Mammary epithelial cell (primary cell): ENCODE data around the gene PLXNA2.

Experiments used
- EZH2 ChIP-seq: IDR thresholded peaks from 2 replicates; pipeline ENCODE4 v1.6.1; 2012; ENCODE audit warnings: low read length, inconsistent platforms, borderline replicate concordance
- TF ChIP-seq, protein P1 (sequence below), 2 donors: IDR thresholded peaks in 1 of 2; conservative IDR thresholded peaks in 1 of 2; 2 replicates each; pipeline ENCODE4 v1.5.1; 2011 to 2012; ENCODE audit warnings: inconsistent platforms in 2 of 2, low read length in 2 of 2, mild to moderate bottlenecking in 2 of 2, control low read depth in 1 of 2, low read depth in 1 of 2; ENCODE audit not compliant: insufficient read depth in 1 of 2; ENCODE audit errors: extremely low read depth in 1 of 2

DNA sequence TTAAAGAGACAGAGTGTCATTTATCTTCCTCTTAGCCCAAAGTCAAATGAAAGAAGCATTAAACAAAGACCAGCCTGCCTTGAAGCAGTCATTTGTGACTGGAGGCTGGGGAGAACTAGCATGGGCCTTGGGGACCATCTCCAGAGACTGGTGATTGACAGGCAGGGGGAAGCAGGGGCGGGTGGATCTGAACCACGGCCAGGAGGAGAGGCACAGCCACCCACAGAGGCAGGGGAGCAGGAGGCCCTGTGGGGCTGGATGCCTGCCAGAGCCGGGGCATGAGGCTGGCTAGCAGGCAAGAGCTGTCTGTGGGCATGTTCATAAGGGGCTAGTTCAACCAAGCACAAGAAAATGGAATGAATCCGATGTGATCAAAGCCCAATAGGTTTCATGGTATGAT lies 73.9 kb downstream of the PLXNA2 start:
- TF ChIP-seq, protein P1, sequence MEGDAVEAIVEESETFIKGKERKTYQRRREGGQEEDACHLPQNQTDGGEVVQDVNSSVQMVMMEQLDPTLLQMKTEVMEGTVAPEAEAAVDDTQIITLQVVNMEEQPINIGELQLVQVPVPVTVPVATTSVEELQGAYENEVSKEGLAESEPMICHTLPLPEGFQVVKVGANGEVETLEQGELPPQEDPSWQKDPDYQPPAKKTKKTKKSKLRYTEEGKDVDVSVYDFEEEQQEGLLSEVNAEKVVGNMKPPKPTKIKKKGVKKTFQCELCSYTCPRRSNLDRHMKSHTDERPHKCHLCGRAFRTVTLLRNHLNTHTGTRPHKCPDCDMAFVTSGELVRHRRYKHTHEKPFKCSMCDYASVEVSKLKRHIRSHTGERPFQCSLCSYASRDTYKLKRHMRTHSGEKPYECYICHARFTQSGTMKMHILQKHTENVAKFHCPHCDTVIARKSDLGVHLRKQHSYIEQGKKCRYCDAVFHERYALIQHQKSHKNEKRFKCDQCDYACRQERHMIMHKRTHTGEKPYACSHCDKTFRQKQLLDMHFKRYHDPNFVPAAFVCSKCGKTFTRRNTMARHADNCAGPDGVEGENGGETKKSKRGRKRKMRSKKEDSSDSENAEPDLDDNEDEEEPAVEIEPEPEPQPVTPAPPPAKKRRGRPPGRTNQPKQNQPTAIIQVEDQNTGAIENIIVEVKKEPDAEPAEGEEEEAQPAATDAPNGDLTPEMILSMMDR (conservative IDR thresholded peaks at IDR 0.05 in 1 of 2, IDR thresholded peaks at IDR 0.05 in 1 of 2; ENCODE audit: extremely low read depth in 1 of 2, insufficient read depth in 1 of 2, low read depth in 1 of 2, low read length in 2 of 2), result no peak
- TF ChIP-seq EZH2, result no peak
